Adrenal gland (tissue), 5 donors: ENCODE data around the gene EDNRA.

Experiments
- POLR2A ChIP-seq, 2 donors: fragments of 450-650 bp; IDR thresholded peaks; one replicate each; pipeline ENCODE4 v1.6.1; 2017; ENCODE audit warnings: antibody characterized with exemption in 2 of 2, mild to moderate bottlenecking in 2 of 2, moderate library complexity in 1 of 2
- TF ChIP-seq, protein P1 (sequence below), 6 experiments: fragments of 450-650 bp in 4 of 6; fragments of 200-600 bp in 2 of 6; sonication (generic) in 1 of 6; IDR thresholded peaks; 1 replicate in 5 of 6; 2 replicates in 1 of 6; pipeline versions ENCODE4 v1.5.1 to v1.8.0; 2016 to 2021; ENCODE audit warnings: antibody characterized with exemption in 6 of 6, mild to moderate bottlenecking in 2 of 6, moderate library complexity in 1 of 6
- donor health status: DM: no; HTN: no; CAD: no.

DNA sequence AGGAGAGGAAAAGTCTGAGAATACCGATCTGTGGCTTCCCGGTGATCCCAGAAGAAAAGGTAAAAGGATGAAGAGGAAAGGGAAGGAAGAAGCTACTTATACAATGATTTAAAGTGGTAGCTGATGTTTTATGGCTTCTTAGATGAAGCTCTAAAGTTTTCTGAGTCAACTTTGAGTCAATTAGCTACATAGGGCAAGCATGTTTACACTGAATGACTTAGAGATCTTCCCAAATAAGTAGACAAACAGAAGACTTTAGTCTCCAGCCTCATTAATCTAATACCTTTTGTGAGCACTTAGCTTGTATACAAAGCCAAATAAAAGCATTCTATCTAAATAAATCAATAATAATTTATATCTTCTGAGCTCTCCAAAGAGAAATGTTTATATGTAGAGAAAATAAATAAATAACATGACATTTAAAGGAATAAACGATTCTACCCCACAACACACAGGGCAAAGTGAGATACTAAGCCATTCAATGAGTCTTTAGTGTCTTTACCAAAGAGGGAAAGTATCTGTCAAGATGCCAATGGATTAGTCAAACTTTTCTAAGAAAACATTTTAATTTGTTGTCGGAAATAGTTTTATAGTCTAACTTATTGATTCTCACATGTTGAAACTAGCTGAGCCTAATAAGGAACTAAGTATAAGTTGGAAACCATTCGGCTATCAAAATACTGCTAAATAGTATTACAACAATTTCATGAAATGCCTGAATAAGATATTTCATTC lies 90.3 kb downstream of the EDNRA start:
- TF ChIP-seq, protein P1, sequence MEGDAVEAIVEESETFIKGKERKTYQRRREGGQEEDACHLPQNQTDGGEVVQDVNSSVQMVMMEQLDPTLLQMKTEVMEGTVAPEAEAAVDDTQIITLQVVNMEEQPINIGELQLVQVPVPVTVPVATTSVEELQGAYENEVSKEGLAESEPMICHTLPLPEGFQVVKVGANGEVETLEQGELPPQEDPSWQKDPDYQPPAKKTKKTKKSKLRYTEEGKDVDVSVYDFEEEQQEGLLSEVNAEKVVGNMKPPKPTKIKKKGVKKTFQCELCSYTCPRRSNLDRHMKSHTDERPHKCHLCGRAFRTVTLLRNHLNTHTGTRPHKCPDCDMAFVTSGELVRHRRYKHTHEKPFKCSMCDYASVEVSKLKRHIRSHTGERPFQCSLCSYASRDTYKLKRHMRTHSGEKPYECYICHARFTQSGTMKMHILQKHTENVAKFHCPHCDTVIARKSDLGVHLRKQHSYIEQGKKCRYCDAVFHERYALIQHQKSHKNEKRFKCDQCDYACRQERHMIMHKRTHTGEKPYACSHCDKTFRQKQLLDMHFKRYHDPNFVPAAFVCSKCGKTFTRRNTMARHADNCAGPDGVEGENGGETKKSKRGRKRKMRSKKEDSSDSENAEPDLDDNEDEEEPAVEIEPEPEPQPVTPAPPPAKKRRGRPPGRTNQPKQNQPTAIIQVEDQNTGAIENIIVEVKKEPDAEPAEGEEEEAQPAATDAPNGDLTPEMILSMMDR (IDR thresholded peaks at IDR 0.05): no peak
- TF ChIP-seq POLR2A (IDR thresholded peaks at IDR 0.05): no peak
